Naive thymus-derived CD8-positive, alpha-beta T cell (primary cell): ENCODE results near the gene FGD2. TPM values are rescaled to one million over a fixed set of nuclear protein-coding genes. Genes with fewer than 3 reads are reported as not detected.
A peak's percentile ranks its signal among the peaks of the same experiment; 100 is the strongest.
"Not testable (repeated sequence)": the region's sequence is repeated elsewhere in the genome, so short reads cannot be mapped to it uniquely, and the experiment has no call there.

Source experiments
- ATAC-seq, 2 donors: fragments of 150-1000 bp; cut with Tn5 transposase in 1 of 2; sonication (Bioruptor Pico), chemical (Tn5 transposase) in 1 of 2; 1 replicate in 1 of 2; 2 replicates in 1 of 2; pipeline ENCODE4 v1.10.0; 2021; ENCODE audit warnings: mild to moderate bottlenecking in 2 of 2, moderate library complexity in 2 of 2
- POLR2A ChIA-PET: fragments of 350-600 bp; sonication (Branson Sonifier 250); formaldehyde crosslinking; loops from one replicate; lab custom pipeline; 2021; ENCODE audit warnings: antibody characterized with exemption; lab: Charles Lee
- DNase-seq, 10 donors: peaks; one replicate each; pipeline versions ENCODE4 v3.0.0 to v3.0.0-alpha.2; 2020 to 2022
- H3K27ac Mint-ChIP-seq, 10 donors: one replicate each; pipeline ENCODE4 v1.8.0; 2020 to 2022; ENCODE audit warnings: mild to moderate bottlenecking in 10 of 10, mixed read lengths in 10 of 10, moderate library complexity in 4 of 10, inconsistent platforms in 1 of 10
- H3K27me3 Mint-ChIP-seq, 5 donors: one replicate each; pipeline ENCODE4 v1.8.0; 2021 to 2022; ENCODE audit warnings: mixed read lengths in 5 of 5
- H3K36me3 Mint-ChIP-seq, 3 donors: one replicate each; pipeline ENCODE4 v1.8.0; 2020 to 2022; ENCODE audit warnings: mixed read lengths in 3 of 3, mild to moderate bottlenecking in 2 of 3, inconsistent platforms in 1 of 3
- H3K4me1 Mint-ChIP-seq, 4 donors: one replicate each; pipeline ENCODE4 v1.8.0; 2021 to 2022; ENCODE audit warnings: mixed read lengths in 4 of 4
- H3K4me3 Mint-ChIP-seq, 10 donors: one replicate each; pipeline ENCODE4 v1.8.0; 2020 to 2022; ENCODE audit warnings: mild to moderate bottlenecking in 10 of 10, mixed read lengths in 10 of 10, moderate library complexity in 6 of 10, inconsistent platforms in 1 of 10
- H3K9me3 Mint-ChIP-seq, 9 donors: one replicate each; pipeline ENCODE4 v1.8.0; 2020 to 2022; ENCODE audit warnings: mixed read lengths in 9 of 9, mild to moderate bottlenecking in 3 of 9, inconsistent platforms in 1 of 9, moderate library complexity in 1 of 9
- polyA plus RNA-seq, 3 donors: library from polyadenylated mRNA; unstranded; fragments of 300-500 nt; fragmentation: Illumina TruSeq; gene quantifications; one replicate each; pipeline ENCODE4 v1.2.3, GENCODE V29; 2021
- total RNA-seq, 8 experiments: library from RNA in 2 of 8; stranded (reverse) in 2 of 8; gene quantifications; one replicate each; pipeline ENCODE4 v1.2.3 and lab custom pipeline; 2021 to 2026

Gene FGD2
- total and polyA plus RNA-seq, 5 experiments from 2014 or later, result 0.25 to 7.4 (median 7.2) TPM; not detected in 2

DNA sequence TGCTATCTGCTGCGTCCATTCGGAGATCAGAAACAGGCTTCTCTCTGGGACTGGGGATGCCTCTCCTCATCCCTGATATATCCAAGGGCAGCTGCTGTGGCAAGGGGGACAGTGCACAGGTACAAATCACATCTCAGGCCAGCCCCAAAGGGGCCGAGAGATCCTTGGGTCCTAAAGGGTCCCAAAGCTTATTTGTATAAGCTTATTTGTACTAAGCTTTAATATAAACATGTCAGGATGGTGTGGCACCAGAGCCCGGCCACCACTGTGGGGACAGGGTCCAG lies 45.3 kb downstream of the FGD2 start:
- H3K4me1 Mint-ChIP-seq, result peaks cover 40 to 76% (median 67%) of the 10 kb centered on the region in 4 donors
- POLR2A ChIA-PET, result interaction anchor here (0.5 to 9.7 kb wide), 10 partner anchors 21 to 159 kb away, joined by 3 to 186 read pairs (median 6); partner anchors contain the start of gene PIM1
- H3K27me3 Mint-ChIP-seq, result no peaks in the 10 kb centered on the region
- ATAC-seq (no peak), DNase-seq (no peak)
- H3K9me3 Mint-ChIP-seq, result no peaks in the 10 kb centered on the region
- H3K27ac Mint-ChIP-seq, result peak overlapping the region; percentile 88 to 99 (median 94)
- H3K36me3 Mint-ChIP-seq, result no peaks in the 10 kb centered on the region
- H3K4me3 Mint-ChIP-seq, result peak overlapping the region; percentile 67 to 91 (median 80)

- Mint-ChIP-seq H3K27ac (peak overlapping the region; percentile 81 to 98 (median 94)), H3K9me3 (no peaks in the 10 kb centered on the region), H3K27me3 (no peaks in the 10 kb centered on the region), H3K4me3 (peak overlapping the region; percentile 50 to 91 (median 75)), H3K36me3 (no peaks in the 10 kb centered on the region), H3K4me1 (peaks cover 38 to 70% (median 61%) of the 10 kb centered on the region in 4 donors)
- ATAC-seq (peak; percentile 71 to 78), DNase-seq (peak; percentile 73 to 91 (median 84))
- POLR2A ChIA-PET, result interaction anchor here (0.5 to 9.7 kb wide), 14 partner anchors 22 to 158 kb away, joined by 3 to 186 read pairs (median 4); partner anchors contain the start of gene PIM1
Observed at GRCh38 chr6:37051138-37052026, 45.9 kb downstream of the FGD2 start.

DNA sequence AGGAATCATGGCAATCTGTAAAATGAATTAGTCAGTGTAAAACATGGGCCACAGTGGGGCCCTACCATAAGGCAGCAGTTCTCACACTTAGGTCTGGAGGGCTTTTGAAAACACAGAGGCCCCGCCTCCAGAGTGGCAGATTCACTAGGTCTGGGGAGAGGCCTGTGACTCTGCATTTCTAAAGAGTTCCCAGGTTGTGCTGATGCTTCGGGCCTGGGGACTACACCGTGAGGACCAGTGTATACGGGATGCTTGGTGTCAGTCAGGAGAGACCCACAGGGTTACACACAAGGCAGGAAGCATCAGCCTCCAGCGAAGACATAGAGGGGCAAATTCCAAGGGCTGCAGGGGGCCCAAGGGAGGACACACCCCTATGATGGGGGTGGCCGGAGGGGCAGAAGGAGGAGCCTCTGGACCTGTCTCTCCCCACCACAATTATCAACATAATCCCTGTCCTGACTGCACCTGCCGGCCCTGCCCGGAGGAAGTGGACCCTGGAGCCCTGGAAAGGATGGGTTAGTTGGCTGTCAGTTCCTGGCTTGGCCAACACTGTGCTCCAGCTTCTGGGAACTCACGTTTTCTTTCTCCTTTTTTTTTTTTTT lies 46.7 kb downstream of the FGD2 start:
- Mint-ChIP-seq H3K4me3 (peak overlapping the region in 4 of 10 donors; percentile 30 to 44 (median 39)), H3K4me1 (peaks cover 38 to 62% (median 54%) of the 10 kb centered on the region in 4 donors), H3K36me3 (no peaks in the 10 kb centered on the region), H3K27ac (peak overlapping the region in 9 of 10 donors; percentile 34 to 98 (median 94)), H3K27me3 (no peaks in the 10 kb centered on the region), H3K9me3 (no peaks in the 10 kb centered on the region)
- ATAC-seq (no peak), DNase-seq (no peak)
- POLR2A ChIA-PET, result interaction anchor here (0.7 to 9.7 kb wide), 8 partner anchors 22 to 157 kb away, joined by 3 to 186 read pairs (median 8); partner anchors contain the start of gene PIM1

- POLR2A ChIA-PET, result interaction anchor here (9.7 kb wide), 1 partner anchor 117 kb away, joined by 186 read pairs; the partner anchor contains the start of gene PIM1
- Mint-ChIP-seq H3K9me3 (no peaks in the 10 kb centered on the region), H3K36me3 (no peaks in the 10 kb centered on the region), H3K27ac (peak overlapping the region in 2 of 10 donors; percentile 48 to 57), H3K27me3 (no peaks in the 10 kb centered on the region), H3K4me1 (peaks cover 30 to 47% (median 38%) of the 10 kb centered on the region in 4 donors), H3K4me3 (no peak overlapping the region)
- DNase-seq, result no peak
- no peak for ATAC-seq
Observed at GRCh38 chr6:37053683-37054082, 48.2 kb downstream of the FGD2 start.

DNA sequence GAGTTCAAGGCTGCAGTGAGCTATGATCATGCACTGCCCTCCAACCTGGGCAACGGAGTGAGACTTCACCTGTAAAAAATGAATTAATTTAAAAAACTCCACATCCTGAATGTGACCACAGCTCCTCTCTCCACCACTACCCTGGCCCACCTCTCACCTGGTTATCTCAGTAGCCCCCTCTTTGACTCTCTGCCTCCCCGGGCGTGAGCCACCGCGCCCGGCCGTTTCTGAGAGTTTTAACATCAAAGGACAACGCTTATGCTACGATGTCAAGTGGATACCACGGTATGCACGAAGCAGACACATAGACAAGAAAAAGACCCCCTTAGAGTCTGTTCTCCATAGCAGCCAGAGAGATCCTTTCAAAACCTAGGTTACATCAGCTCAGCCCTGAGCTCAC lies 48.7 kb downstream of the FGD2 start:
- POLR2A ChIA-PET, result interaction anchor here (9.7 kb wide), 1 partner anchor 116 kb away, joined by 186 read pairs; the partner anchor contains the start of gene PIM1
- H3K9me3 Mint-ChIP-seq, result no peaks in the 10 kb centered on the region
- ATAC-seq (no peak), DNase-seq (no peak)
- no peak overlapping the region for H3K4me3 Mint-ChIP-seq
- peaks cover 25 to 42% (median 33%) of the 10 kb centered on the region in 4 donors for H3K4me1 Mint-ChIP-seq
- no peaks in the 10 kb centered on the region for H3K27me3 Mint-ChIP-seq
- H3K27ac Mint-ChIP-seq, result peak overlapping the region in 4 of 10 donors; percentile 55 to 90 (median 76)
- H3K36me3 Mint-ChIP-seq, result no peaks in the 10 kb centered on the region

DNA sequence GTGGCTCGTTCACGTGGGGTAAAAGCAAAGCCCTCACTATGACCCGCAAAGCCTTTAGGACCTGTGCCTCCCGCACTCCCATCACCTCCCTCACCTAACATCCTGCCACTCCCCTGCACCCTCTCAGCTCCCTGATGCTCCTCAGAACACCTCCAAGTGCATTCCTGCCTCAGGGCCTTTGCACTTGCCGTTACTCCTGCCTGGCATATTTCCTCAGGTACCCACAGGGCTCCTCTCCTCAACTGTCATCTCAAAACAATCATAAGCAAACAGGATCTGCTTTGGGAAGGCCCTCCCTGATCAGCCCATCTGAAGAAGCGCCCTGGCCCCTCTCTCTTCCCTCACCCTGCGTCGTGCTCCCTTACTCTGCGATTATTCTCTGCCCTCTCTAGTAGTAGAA lies 49.1 kb downstream of the FGD2 start:
- ATAC-seq (no peak), DNase-seq (no peak)
- peak overlapping the region in 5 of 10 donors; percentile 55 to 90 (median 80) for H3K27ac Mint-ChIP-seq
- no peaks in the 10 kb centered on the region for H3K9me3 Mint-ChIP-seq
- POLR2A ChIA-PET, result interaction anchor here (9.7 kb wide), 1 partner anchor 116 kb away, joined by 186 read pairs; the partner anchor contains the start of gene PIM1
- no peaks in the 10 kb centered on the region for H3K36me3 Mint-ChIP-seq
- peaks cover 22 to 38% (median 29%) of the 10 kb centered on the region in 4 donors for H3K4me1 Mint-ChIP-seq
- no peaks in the 10 kb centered on the region for H3K27me3 Mint-ChIP-seq
- H3K4me3 Mint-ChIP-seq, result peak overlapping the region in 1 of 10 donors; percentile 51

DNA sequence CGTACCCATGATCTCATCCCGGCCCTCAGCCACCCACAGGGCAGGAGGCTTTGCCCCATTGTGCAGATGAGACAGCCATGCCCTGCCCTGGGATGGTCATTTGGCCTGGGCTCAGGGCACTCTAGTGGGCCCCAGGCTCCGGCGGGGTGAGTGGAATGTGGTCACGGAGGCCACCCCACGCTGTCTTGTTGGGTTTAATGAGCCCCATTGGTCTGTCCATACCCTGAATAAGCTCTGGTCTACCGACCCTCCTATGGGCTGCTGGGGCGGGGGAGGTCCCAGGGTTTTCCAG lies 50.6 kb downstream of the FGD2 start:
- no peak overlapping the region for H3K4me3 Mint-ChIP-seq
- no peak for ATAC-seq
- no peaks in the 10 kb centered on the region for H3K27me3 Mint-ChIP-seq
- no peaks in the 10 kb centered on the region for H3K9me3 Mint-ChIP-seq
- peaks cover 14 to 23% (median 16%) of the 10 kb centered on the region in 4 donors for H3K4me1 Mint-ChIP-seq
- peak overlapping the region in 1 of 10 donors; percentile 48 for H3K27ac Mint-ChIP-seq
- DNase-seq, result no peak
- POLR2A ChIA-PET, result interaction anchor here (0.6 kb wide), 1 partner anchor 65 kb away, joined by 3 read pairs; no protein-coding TSS in a partner anchor
- no peaks in the 10 kb centered on the region for H3K36me3 Mint-ChIP-seq

GRCh38 chr6:37056439-37057127 lies 51.1 kb downstream of the FGD2 start:
- H3K4me3 Mint-ChIP-seq, result no peak overlapping the region
- no peaks in the 10 kb centered on the region for H3K9me3 Mint-ChIP-seq
- no peaks in the 10 kb centered on the region for H3K36me3 Mint-ChIP-seq
- POLR2A ChIA-PET, result no interaction called here
- no peak for ATAC-seq
- H3K4me1 Mint-ChIP-seq, result peaks cover 8 to 18% (median 11%) of the 10 kb centered on the region in 4 donors
- H3K27me3 Mint-ChIP-seq, result no peaks in the 10 kb centered on the region
- peak overlapping the region in 3 of 10 donors; percentile 42 to 70 (median 48) for H3K27ac Mint-ChIP-seq
- DNase-seq, result no peak

DNA sequence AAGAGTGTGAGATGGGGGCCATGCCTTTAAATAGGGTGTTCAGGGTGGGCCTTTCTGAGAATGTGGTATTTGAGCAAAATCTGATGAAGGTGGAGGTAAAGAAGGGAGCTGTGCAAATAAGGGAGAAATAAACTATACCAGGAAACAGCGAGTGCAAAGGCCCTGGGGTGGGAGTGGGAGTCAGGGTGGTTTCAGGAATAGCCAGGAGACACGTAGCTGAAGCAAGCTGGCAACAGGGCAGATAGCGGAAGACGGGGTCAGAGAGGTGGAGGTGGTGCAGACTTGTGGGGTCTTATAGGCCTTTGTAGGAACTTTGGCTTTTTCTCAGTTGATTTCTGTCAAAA lies 51.6 kb downstream of the FGD2 start:
- Mint-ChIP-seq H3K36me3 (no peaks in the 10 kb centered on the region), H3K4me1 (peaks cover 3 to 13% (median 9%) of the 10 kb centered on the region in 4 donors), H3K27ac (peak overlapping the region in 2 of 10 donors; percentile 42 to 70), H3K9me3 (no peaks in the 10 kb centered on the region), H3K27me3 (no peaks in the 10 kb centered on the region), H3K4me3 (no peak overlapping the region)
- POLR2A ChIA-PET, result no interaction called here
- no peak for ATAC-seq
- no peak for DNase-seq

DNA sequence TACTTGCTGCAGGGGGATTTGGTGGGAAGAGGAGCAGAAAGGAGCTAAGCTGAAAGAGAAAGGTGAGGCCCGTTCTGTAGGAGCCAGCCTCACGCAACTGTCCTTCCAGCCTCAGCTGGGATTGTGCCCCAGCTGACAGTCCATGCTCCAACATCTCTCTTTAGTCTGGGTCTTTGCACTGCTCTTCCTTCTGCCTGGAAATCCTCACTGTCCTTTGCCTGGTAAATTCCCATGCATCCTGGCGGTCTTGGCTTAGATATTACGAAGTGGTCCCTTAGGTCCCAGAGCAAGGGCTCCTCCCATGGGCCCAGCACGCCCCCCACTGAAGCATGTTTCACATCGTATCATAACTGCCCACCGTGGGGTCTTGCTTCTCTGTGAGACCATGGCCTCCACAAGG lies 52.2 kb downstream of the FGD2 start:
- no peak for ATAC-seq
- Mint-ChIP-seq H3K4me3 (no peak overlapping the region), H3K4me1 (peaks cover 3 to 12% (median 7%) of the 10 kb centered on the region in 4 donors), H3K36me3 (no peaks in the 10 kb centered on the region), H3K27me3 (no peaks in the 10 kb centered on the region), H3K27ac (peak overlapping the region in 2 of 10 donors; percentile 9 to 49), H3K9me3 (no peaks in the 10 kb centered on the region)
- POLR2A ChIA-PET, result no interaction called here
- DNase-seq, result no peak

DNA sequence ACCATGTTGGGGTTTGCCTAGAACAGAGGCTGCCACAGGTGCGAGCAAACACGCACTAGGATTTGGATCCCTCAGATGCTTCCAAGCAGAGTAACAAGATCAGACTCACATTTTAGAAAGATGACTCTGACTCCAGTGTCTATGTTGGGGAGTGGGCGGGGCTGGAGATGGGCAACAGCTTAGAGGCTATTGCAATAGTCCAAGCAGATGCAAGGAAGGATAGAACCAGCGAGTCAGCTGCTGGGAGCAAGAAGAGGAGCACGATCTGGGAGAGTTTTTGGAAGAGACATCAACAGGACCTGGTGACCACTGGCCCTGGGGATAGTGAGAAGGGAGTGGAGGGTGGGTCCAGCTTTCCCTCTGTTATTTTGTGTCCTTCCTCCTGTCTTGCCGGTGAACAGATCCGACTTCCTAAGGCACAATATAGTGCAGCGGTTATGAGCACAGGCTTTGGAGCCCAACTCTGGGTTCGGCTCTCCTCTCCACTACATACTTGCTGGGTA lies 52.7 kb downstream of the FGD2 start:
- Mint-ChIP-seq H3K27ac (peak overlapping the region in 2 of 10 donors; percentile 9 to 68), H3K4me3 (no peak overlapping the region), H3K27me3 (no peaks in the 10 kb centered on the region), H3K9me3 (no peaks in the 10 kb centered on the region), H3K36me3 (no peaks in the 10 kb centered on the region), H3K4me1 (peaks cover 0 to 12% (median 6%) of the 10 kb centered on the region in 4 donors)
- ATAC-seq, result no peak
- DNase-seq, result no peak
- POLR2A ChIA-PET, result no interaction called here

GRCh38 chr6:37058984-37059343 lies 53.5 kb downstream of the FGD2 start:
- POLR2A ChIA-PET, result interaction anchor here (0.6 to 1.2 kb wide), 2 partner anchors 10 to 176 kb away, joined by 3 read pairs; no protein-coding TSS in a partner anchor

More at GRCh38 chr6:37058984-37059343, 53.5 kb downstream of the FGD2 start:
- H3K4me1 Mint-ChIP-seq, result peaks cover 0 to 12% (median 6%) of the 10 kb centered on the region in 4 donors
- not testable (repeated sequence) for H3K27ac Mint-ChIP-seq, DNase-seq, H3K27me3 Mint-ChIP-seq, H3K9me3 Mint-ChIP-seq, H3K36me3 Mint-ChIP-seq, H3K4me3 Mint-ChIP-seq, ATAC-seq
